PC-9 (cell line): ENCODE measurements around the gene PCSK5.

Experiments used
- CTCF ChIP-seq: fragments of 200-600 bp; sonication (generic); conservative IDR thresholded peaks from 2 replicates; pipeline ENCODE4 v1.6.1; 2017; ENCODE audit warnings: mixed run types, antibody characterized with exemption, mild to moderate bottlenecking, moderate library complexity
- EZH2 ChIP-seq: fragments of 200-600 bp; sonication (generic); IDR thresholded peaks from 2 replicates; pipeline ENCODE4 v1.8.0; 2017; ENCODE audit warnings: antibody characterized with exemption, low read depth

- TF ChIP-seq CTCF (no peak), EZH2 (no peak)
These were observed 420.1 kb downstream of the PCSK5 start for GRCh38 chr9:76310577-76310976.
